Glutamatergic neuron (in vitro differentiated cells): ENCODE results near the gene TMEM53. TPM values are rescaled to one million over a fixed set of nuclear protein-coding genes. Genes with fewer than 3 reads are reported as not detected.

ENCODE experiments used
- DNase-seq: peaks from one replicate; pipeline ENCODE4 v3.0.0; 2022
- H3K27ac Mint-ChIP-seq: one replicate; pipeline ENCODE4 v1.8.0; 2020; ENCODE audit warnings: mild to moderate bottlenecking, mixed read lengths, inconsistent platforms; ENCODE audit not compliant: unreplicated experiment
- H3K27me3 Mint-ChIP-seq: one replicate; pipeline ENCODE4 v1.8.0; 2020; ENCODE audit warnings: mild to moderate bottlenecking, moderate library complexity, mixed read lengths, inconsistent platforms; ENCODE audit not compliant: unreplicated experiment
- H3K36me3 Mint-ChIP-seq: one replicate; pipeline ENCODE4 v1.8.0; 2020; ENCODE audit warnings: mild to moderate bottlenecking, mixed read lengths, inconsistent platforms; ENCODE audit not compliant: unreplicated experiment
- H3K4me1 Mint-ChIP-seq: one replicate; pipeline ENCODE4 v1.8.0; 2020; ENCODE audit warnings: mild to moderate bottlenecking, low read depth, mixed read lengths, inconsistent platforms; ENCODE audit not compliant: unreplicated experiment
- H3K4me3 Mint-ChIP-seq: one replicate; pipeline ENCODE4 v1.8.0; 2020; ENCODE audit warnings: mild to moderate bottlenecking, mixed read lengths, inconsistent platforms; ENCODE audit not compliant: unreplicated experiment
- H3K9me3 Mint-ChIP-seq: one replicate; pipeline ENCODE4 v1.8.0; 2020; ENCODE audit warnings: mild to moderate bottlenecking, moderate library complexity, mixed read lengths, inconsistent platforms; ENCODE audit not compliant: unreplicated experiment
- total RNA-seq: library from RNA; stranded (reverse); fragmentation: NEBNext Ultra II Directional; extraction: Animal tissue kit (Norgen Biotek cat#: 25700); gene quantifications from one replicate; pipeline ENCODE4 v1.2.1, GENCODE V29; 2021; ENCODE audit not compliant: unreplicated experiment
- TF ChIP-seq, protein P1 (sequence below): fragments of 200-600 bp; sonication (generic); IDR thresholded peaks from one replicate; pipeline ENCODE4 v1.5.0; 2021; ENCODE audit not compliant: partially characterized antibody, unreplicated experiment

TMEM53 gene
- total RNA-seq, 1 donor from 2014 or later: 10.1 TPM

DNA sequence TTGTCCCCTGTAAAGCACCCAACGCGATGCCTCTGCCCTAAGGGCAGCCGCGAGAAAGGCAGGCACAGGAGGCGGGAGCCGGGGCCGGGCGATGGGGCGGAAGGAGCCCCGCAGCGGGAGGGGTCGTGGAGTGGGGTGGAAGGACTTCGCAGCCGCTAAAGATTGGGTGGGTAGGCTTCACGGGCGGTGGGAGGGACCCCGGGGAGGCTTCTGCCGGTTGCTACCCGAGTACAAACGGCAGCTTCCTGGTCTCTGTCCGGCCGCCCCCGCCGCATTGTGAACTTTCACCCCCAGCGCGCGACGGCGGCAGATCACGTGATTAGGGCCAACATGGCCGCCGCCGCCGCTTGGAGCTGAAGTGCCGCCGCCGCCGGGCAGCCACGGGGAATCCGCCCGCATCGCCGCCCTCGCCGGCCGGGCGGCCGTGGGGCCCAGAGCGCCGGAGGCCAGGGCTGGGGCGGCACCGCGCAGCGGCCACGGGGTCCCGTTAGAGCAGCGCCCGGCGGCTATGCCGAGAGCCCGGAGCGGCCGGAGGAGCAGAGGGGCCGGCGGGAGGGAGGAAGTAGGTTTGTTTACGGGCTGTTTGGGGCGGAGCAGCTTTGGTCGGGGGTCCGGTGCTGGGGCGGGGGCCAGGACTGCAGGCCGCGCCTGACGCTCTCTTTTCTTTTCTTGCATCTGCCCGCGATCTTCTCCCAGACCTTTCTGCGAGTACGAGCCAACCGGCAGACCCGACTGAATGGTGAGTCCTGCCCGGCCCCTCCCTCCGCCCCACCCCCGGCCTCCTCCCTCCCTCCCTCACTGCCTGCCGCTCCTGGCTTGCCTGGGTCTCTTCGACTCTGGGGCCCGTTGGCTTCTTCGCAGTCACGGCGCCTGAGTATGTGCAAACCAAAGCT lies 42.4 kb downstream of the TMEM53 start:
- Mint-ChIP-seq H3K27me3 (peaks cover 19% of the 10 kb centered on the region), H3K4me3 (peak overlapping the region; percentile 89), H3K36me3 (no peaks in the 10 kb centered on the region), H3K9me3 (peaks cover 29% of the 10 kb centered on the region), H3K27ac (peak overlapping the region; percentile 95), H3K4me1 (peaks cover 54% of the 10 kb centered on the region)
- DNase-seq: peak; percentile 88
- TF ChIP-seq, protein P1, sequence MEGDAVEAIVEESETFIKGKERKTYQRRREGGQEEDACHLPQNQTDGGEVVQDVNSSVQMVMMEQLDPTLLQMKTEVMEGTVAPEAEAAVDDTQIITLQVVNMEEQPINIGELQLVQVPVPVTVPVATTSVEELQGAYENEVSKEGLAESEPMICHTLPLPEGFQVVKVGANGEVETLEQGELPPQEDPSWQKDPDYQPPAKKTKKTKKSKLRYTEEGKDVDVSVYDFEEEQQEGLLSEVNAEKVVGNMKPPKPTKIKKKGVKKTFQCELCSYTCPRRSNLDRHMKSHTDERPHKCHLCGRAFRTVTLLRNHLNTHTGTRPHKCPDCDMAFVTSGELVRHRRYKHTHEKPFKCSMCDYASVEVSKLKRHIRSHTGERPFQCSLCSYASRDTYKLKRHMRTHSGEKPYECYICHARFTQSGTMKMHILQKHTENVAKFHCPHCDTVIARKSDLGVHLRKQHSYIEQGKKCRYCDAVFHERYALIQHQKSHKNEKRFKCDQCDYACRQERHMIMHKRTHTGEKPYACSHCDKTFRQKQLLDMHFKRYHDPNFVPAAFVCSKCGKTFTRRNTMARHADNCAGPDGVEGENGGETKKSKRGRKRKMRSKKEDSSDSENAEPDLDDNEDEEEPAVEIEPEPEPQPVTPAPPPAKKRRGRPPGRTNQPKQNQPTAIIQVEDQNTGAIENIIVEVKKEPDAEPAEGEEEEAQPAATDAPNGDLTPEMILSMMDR: no peak

DNA sequence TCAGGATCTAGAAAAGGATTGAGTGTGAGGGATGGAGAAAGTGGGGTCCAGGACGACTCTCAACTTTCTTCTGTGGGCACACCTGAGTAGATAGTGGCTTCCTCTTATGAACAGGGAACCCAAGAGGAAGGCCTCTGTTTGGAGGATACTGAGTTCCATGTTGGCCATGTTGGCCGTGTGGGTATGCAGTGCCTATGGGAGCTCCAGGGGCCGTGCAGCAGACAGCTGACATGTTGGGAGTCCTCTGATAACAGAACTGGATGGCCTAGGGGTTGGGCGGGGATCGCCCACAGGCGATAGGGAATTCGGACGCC lies 43.0 kb downstream of the TMEM53 start:
- Mint-ChIP-seq H3K36me3 (no peaks in the 10 kb centered on the region), H3K4me3 (peak overlapping the region; percentile 73), H3K4me1 (peaks cover 48% of the 10 kb centered on the region), H3K27me3 (peaks cover 15% of the 10 kb centered on the region), H3K27ac (peak overlapping the region; percentile 92), H3K9me3 (peaks cover 25% of the 10 kb centered on the region)
- TF ChIP-seq, protein P1: no peak
- no peak for DNase-seq

DNA sequence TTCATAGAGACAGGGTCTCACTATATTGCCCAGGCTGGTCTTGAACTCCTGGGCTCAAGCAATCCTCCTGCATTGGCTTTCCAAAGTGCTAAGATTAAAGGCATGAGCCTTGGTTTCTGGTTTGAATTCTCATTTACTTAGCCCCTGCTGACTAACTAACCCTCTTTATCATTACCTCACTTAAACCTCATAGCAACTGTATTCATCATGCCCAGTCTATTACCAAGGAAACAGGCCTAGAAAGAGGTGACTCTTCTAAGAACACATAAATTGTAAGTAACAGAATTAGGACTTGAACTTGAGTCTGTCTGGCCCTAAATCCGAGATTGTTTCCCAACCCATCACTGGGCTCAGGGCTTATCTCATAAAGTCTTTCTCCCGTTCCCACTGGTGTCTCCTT lies 44.2 kb downstream of the TMEM53 start:
- DNase-seq: no peak
- Mint-ChIP-seq H3K9me3 (peaks cover 19% of the 10 kb centered on the region), H3K27me3 (peaks cover 9% of the 10 kb centered on the region), H3K4me1 (peaks cover 39% of the 10 kb centered on the region), H3K36me3 (no peaks in the 10 kb centered on the region), H3K4me3 (peak overlapping the region; percentile 73), H3K27ac (peak overlapping the region; percentile 92)
- TF ChIP-seq, protein P1: no peak

DNA sequence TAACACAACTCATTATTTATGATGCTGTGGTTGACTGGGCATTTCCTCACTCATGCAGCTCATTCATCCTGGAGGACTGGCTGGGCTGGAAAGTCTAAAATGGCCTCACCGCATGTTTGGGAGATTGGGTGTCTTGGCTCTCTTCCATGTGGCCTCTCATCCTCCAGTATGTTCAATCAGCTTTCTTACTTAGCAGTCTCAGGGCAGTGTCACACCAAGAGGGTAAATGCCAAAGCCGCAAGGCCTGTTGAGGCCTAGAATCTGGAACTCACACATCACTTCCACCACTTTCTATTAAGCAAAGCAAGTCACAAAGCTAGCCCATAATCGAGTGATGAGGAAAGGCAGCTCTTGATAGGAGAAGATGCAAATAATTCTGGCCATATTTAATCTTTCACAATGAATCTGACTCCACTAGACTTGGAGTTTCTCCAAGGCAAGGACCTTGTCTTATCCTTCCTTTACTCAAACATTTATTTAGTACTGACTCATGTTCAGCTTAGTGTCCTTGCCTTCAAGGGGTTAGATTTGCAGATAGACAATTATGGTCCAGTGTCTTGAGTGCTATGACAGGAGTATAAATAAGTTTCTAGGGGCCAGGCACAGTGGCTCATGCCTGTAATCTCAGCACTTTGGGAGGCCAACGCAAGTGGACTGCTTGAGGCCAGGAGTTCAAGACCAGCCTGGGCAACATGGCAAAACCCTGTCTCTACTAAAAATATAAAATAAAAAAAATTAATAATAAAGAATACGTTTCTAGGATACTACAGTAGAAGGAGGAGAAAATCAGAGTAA lies 45.1 kb downstream of the TMEM53 start:
- H3K4me3 Mint-ChIP-seq: no peak overlapping the region
- H3K27me3 Mint-ChIP-seq: peaks cover 3% of the 10 kb centered on the region
- TF ChIP-seq, protein P1: no peak
- DNase-seq: no peak
- H3K9me3 Mint-ChIP-seq: peaks cover 16% of the 10 kb centered on the region
- no peaks in the 10 kb centered on the region for H3K36me3 Mint-ChIP-seq
- no peak overlapping the region for H3K27ac Mint-ChIP-seq
- peaks cover 31% of the 10 kb centered on the region for H3K4me1 Mint-ChIP-seq
